PC-9 (cell line): ENCODE data around the gene ST6GALNAC6. TPM values are rescaled to one million over a fixed set of nuclear protein-coding genes. Genes with fewer than 3 reads are reported as not detected.

Experiments used
- BruUV-seq: library from RNA; stranded (reverse); fragments of 400-500 nt; replicated peaks from 2 replicates; lab custom pipeline; 2021; lab: Mats Ljungman, UMichigan
- CTCF ChIA-PET: fragments of 300-600 bp; sonication (Branson Sonifier 250); formaldehyde crosslinking; loops from one replicate; lab custom pipeline; 2022; ENCODE audit warnings: antibody characterized with exemption; lab: Charles Lee
- POLR2A ChIA-PET: fragments of 300-600 bp; sonication (Branson Sonifier 250); formaldehyde crosslinking; loops from one replicate; lab custom pipeline; 2022; ENCODE audit warnings: antibody characterized with exemption; ENCODE audit not compliant: unreplicated experiment; lab: Charles Lee
- DNase-seq, 2 experiments: peaks; one replicate each; pipeline versions ENCODE4 v3.0.0 to v3.0.0-alpha.2; 2015 to 2022; ENCODE audit warnings: mixed read lengths in 1 of 2
- H2AFZ ChIP-seq: fragments of 200-600 bp; sonication (generic); 2 replicates; pipeline ENCODE4 v1.8.1; 2017; ENCODE audit warnings: antibody characterized with exemption
- H3F3A ChIP-seq: fragments of 200-600 bp; sonication (generic); 2 replicates; pipeline ENCODE4 v1.8.1; 2017; ENCODE audit warnings: antibody characterized with exemption, mild to moderate bottlenecking, low read depth; ENCODE audit not compliant: insufficient read depth
- H3K27ac ChIP-seq: fragments of 200-600 bp; sonication (generic); 2 replicates; pipeline ENCODE4 v1.6.1; 2016; ENCODE audit warnings: mixed run types
- H3K27me3 ChIP-seq: fragments of 200-600 bp; sonication (generic); 2 replicates; pipeline ENCODE4 v1.6.1; 2016; ENCODE audit warnings: low read depth, mixed run types; ENCODE audit not compliant: insufficient read depth
- H3K36me3 ChIP-seq: fragments of 200-600 bp; sonication (generic); 2 replicates; pipeline ENCODE4 v1.6.1; 2016; ENCODE audit warnings: low read depth, mixed run types
- H3K4me1 ChIP-seq: fragments of 200-600 bp; sonication (generic); replicated peaks from 2 replicates; pipeline ENCODE4 v1.6.1; 2016; ENCODE audit warnings: mixed run types; ENCODE audit not compliant: insufficient read depth
- H3K4me2 ChIP-seq: fragments of 200-600 bp; sonication (generic); 2 replicates; pipeline ENCODE4 v1.6.1; 2017; ENCODE audit warnings: mixed run types
- H3K4me3 ChIP-seq: fragments of 200-600 bp; sonication (generic); 2 replicates; pipeline ENCODE4 v1.6.1; 2016; ENCODE audit warnings: mixed run types
- H3K79me2 ChIP-seq: fragments of 200-600 bp; sonication (generic); 2 replicates; pipeline ENCODE4 v1.6.1; 2017; ENCODE audit warnings: low read depth, mixed run types
- H3K9me2 ChIP-seq: fragments of 200-600 bp; sonication (generic); 2 replicates; pipeline ENCODE4 v1.8.1; 2017; ENCODE audit warnings: mild to moderate bottlenecking; ENCODE audit not compliant: insufficient read depth
- H3K9me3 ChIP-seq: fragments of 200-600 bp; sonication (generic); 2 replicates; pipeline ENCODE4 v1.8.1; 2016; ENCODE audit warnings: low read depth; ENCODE audit not compliant: insufficient read depth
- H4K20me1 ChIP-seq: fragments of 200-600 bp; sonication (generic); 2 replicates; pipeline ENCODE4 v1.8.1; 2017; ENCODE audit not compliant: insufficient read depth
- EZH2 ChIP-seq: fragments of 200-600 bp; sonication (generic); IDR thresholded peaks from 2 replicates; pipeline ENCODE4 v1.8.0; 2017; ENCODE audit warnings: antibody characterized with exemption, low read depth
- intact Hi-C: fragments of 100-400 bp; cut with micrococcal nuclease; formaldehyde crosslinking; loops from one replicate; pipeline ENCODE4 v1.10.0; 2022; ENCODE audit not compliant: unreplicated experiment
- total RNA-seq: library from RNA; stranded (reverse); gene quantifications from 2 replicates; pipeline ENCODE4 v1.2.3, GENCODE V29; 2021
- TF ChIP-seq, protein P1 (sequence below): fragments of 200-600 bp; sonication (generic); conservative IDR thresholded peaks from 2 replicates; pipeline ENCODE4 v1.6.1; 2017; ENCODE audit warnings: mixed run types, antibody characterized with exemption, mild to moderate bottlenecking, moderate library complexity

ST6GALNAC6 gene
- total RNA-seq, 1 experiment from 2014 or later = 23.3 TPM

DNA sequence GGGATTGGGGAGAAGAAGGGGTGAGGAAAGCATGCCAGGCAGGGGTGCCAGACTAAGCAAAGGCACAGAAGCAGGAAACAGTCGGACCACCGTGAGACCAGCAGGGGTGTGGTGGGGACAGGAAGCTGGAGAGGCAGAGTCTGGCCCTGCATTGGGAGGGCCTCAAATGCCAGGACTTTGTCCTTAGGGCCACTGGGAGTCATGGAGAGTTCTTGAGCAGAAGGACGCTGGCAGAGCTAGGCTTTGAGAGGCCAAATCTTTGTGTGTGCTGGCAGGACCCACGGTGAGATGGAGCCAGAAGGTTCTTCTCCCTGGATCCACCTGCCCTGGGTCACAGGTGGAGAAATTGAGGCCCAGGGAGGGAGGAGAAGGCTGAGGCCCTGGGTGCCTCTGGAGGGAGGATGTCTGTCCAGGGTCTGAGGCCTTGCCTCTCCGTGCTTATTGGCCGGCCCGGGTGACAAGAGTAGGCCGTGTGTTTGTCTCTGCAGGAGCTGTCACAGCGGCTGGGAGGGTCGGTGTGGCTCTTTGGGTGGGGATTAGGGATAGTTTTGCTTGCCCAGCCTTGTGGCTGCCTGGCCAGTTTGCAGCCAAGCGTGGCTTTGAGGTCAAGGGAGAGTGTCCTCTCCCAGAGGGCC lies 43.2 kb downstream of the ST6GALNAC6 start:
- Histone ChIP-seq H3K36me3 (no peaks in the 10 kb centered on the region), H3F3A (peaks cover 5% of the 10 kb centered on the region; the same call in 1 of the 2 replicates), H3K9me3 (no peaks in the 10 kb centered on the region), H4K20me1 (no peaks in the 10 kb centered on the region), H3K4me2 (no peak overlapping the region), H3K4me3 (no peak overlapping the region), H3K27ac (no peak overlapping the region), H3K79me2 (no peaks in the 10 kb centered on the region), H3K27me3 (no peaks in the 10 kb centered on the region), H3K9me2 (no peaks in the 10 kb centered on the region), H2AFZ (no peak overlapping the region), H3K4me1 (peaks cover 16% of the 10 kb centered on the region)
- POLR2A ChIA-PET = no interaction called here
- no peak for TF ChIP-seq EZH2
- TF ChIP-seq, protein P1, sequence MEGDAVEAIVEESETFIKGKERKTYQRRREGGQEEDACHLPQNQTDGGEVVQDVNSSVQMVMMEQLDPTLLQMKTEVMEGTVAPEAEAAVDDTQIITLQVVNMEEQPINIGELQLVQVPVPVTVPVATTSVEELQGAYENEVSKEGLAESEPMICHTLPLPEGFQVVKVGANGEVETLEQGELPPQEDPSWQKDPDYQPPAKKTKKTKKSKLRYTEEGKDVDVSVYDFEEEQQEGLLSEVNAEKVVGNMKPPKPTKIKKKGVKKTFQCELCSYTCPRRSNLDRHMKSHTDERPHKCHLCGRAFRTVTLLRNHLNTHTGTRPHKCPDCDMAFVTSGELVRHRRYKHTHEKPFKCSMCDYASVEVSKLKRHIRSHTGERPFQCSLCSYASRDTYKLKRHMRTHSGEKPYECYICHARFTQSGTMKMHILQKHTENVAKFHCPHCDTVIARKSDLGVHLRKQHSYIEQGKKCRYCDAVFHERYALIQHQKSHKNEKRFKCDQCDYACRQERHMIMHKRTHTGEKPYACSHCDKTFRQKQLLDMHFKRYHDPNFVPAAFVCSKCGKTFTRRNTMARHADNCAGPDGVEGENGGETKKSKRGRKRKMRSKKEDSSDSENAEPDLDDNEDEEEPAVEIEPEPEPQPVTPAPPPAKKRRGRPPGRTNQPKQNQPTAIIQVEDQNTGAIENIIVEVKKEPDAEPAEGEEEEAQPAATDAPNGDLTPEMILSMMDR = no peak
- intact Hi-C loops = no loop called here
- CTCF ChIA-PET = interaction anchor here (0.6 kb wide), 1 partner anchor 58 kb away, joined by 4 read pairs; no protein-coding TSS in a partner anchor
- no peak for DNase-seq
- no TSS peak for BruUV-seq

DNA sequence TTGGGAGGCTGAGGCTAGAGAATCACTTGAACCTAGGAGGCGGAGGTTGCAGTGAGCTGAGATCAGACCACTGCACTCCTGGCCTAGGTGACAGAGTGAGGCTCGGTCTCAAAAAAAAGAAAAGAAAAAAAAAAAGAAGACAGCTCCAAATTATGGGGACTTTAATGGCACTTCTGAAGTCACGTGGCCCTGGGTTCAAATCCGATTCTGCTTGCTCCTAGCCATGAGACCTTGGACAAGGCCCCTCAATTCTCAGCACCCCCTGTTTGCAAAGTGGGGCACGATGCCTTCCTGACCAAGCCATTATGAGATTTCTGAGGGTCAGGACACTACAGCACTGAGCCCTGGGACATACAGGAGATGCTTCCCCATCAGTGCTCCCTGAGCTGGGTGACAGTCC lies 43.9 kb downstream of the ST6GALNAC6 start:
- Histone ChIP-seq H3K79me2 (no peaks in the 10 kb centered on the region), H3K4me1 (peaks cover 16% of the 10 kb centered on the region), H3K27me3 (no peaks in the 10 kb centered on the region), H3K36me3 (no peaks in the 10 kb centered on the region), H3F3A (peaks cover 5% of the 10 kb centered on the region; the same call in 1 of the 2 replicates), H2AFZ (no peak overlapping the region), H3K4me3 (no peak overlapping the region), H4K20me1 (no peaks in the 10 kb centered on the region), H3K4me2 (no peak overlapping the region), H3K9me3 (no peaks in the 10 kb centered on the region), H3K27ac (no peak overlapping the region), H3K9me2 (no peaks in the 10 kb centered on the region)
- ChIA-PET CTCF (interaction anchor here (0.6 to 1.6 kb wide), 2 partner anchors 18 to 57 kb away, joined by 3 to 4 read pairs; no protein-coding TSS in a partner anchor), POLR2A (interaction anchor here (1.0 kb wide), 1 partner anchor 54 kb away, joined by 21 read pairs; no protein-coding TSS in a partner anchor)
- no TSS peak for BruUV-seq
- intact Hi-C loops = loop anchor here (2.0 kb wide), 1 partner anchor 17 kb away; no protein-coding TSS in a partner anchor
- no peak for DNase-seq
- TF ChIP-seq EZH2 = no peak
- TF ChIP-seq, protein P1 = no peak

DNA sequence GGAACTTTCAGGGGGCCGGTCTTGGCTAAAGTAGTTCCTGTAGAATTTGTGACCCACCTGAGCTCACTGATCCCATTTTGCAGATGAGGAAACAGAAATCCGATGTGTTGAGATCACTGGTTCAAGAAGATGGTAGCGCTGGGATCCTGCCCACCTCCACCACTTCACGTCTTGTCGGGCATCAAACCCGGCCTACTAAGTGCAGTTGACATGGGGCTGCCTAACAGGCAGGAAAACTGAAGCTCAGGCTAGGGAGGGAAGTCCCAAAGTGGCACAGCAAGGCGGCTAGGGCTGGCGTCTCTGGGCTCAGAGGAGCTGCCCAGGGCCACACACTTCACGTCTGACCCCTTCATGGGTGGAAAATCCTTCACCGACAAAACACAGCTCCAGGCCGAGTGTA lies 44.4 kb downstream of the ST6GALNAC6 start:
- no peaks in the 10 kb centered on the region for H3K36me3 ChIP-seq
- H3K9me3 ChIP-seq = peaks cover 2% of the 10 kb centered on the region; the same call in 1 of the 2 replicates
- H3K4me2 ChIP-seq = peak overlapping the region; percentile 81
- TF ChIP-seq, protein P1 = no peak
- TF ChIP-seq EZH2 = no peak
- no peaks in the 10 kb centered on the region for H3K9me2 ChIP-seq
- H2AFZ ChIP-seq = no peak overlapping the region
- CTCF ChIA-PET = interaction anchor here (1.0 to 1.6 kb wide), 3 partner anchors 14 to 69 kb away, joined by 3 to 4 read pairs (median 3); partner anchors contain the start of gene CDK9
- H3K27ac ChIP-seq = no peak overlapping the region
- no TSS peak for BruUV-seq
- no peak overlapping the region; the same call in 1 of the 2 replicates for H3K4me3 ChIP-seq
- intact Hi-C loops = loop anchor here (1.0 to 2.0 kb wide), 2 partner anchors 16 to 52 kb away; no protein-coding TSS in a partner anchor
- peaks cover 5% of the 10 kb centered on the region; the same call in 1 of the 2 replicates for H3F3A ChIP-seq
- POLR2A ChIA-PET = interaction anchor here (0.5 to 1.0 kb wide), 4 partner anchors 54 to 1058 kb away, joined by 3 to 21 read pairs (median 3); no protein-coding TSS in a partner anchor
- no peak for DNase-seq
- no peaks in the 10 kb centered on the region for H3K27me3 ChIP-seq
- H4K20me1 ChIP-seq = no peaks in the 10 kb centered on the region
- peaks cover 16% of the 10 kb centered on the region for H3K4me1 ChIP-seq
- H3K79me2 ChIP-seq = no peaks in the 10 kb centered on the region
